ACC112 (cell line): ENCODE results near the gene IFIT2.
A peak's percentile ranks its signal among the peaks of the same experiment; 100 is the strongest.
"Not testable (repeated sequence)": the region's sequence is repeated elsewhere in the genome, so short reads cannot be mapped to it uniquely, and the experiment has no call there.

Experiments
- H2AFZ ChIP-seq: fragments of 200-600 bp; sonication (generic); one replicate; pipeline ENCODE4 v1.6.0; 2017; ENCODE audit warnings: antibody characterized with exemption, low read length; ENCODE audit not compliant: unreplicated experiment
- H3K27ac ChIP-seq: fragments of 200-600 bp; sonication (generic); 2 replicates; pipeline ENCODE4 v1.5.1; 2014; ENCODE audit warnings: low read depth, mild to moderate bottlenecking, antibody characterized with exemption, low read length, moderate library complexity
- H3K27me3 ChIP-seq: fragments of 200-600 bp; sonication (generic); 2 replicates; pipeline ENCODE4 v1.6.1; 2014; ENCODE audit warnings: mild to moderate bottlenecking, antibody characterized with exemption, low read length, moderate library complexity, mixed read lengths; ENCODE audit not compliant: insufficient read depth
- H3K36me3 ChIP-seq: fragments of 200-600 bp; sonication (generic); 2 replicates; pipeline ENCODE4 v1.6.1; 2016; ENCODE audit warnings: mild to moderate bottlenecking, antibody characterized with exemption, low read length, moderate library complexity, mixed read lengths; ENCODE audit not compliant: insufficient read depth
- H3K4me1 ChIP-seq: fragments of 200-600 bp; sonication (generic); one replicate; pipeline ENCODE4 v1.6.1; 2016; ENCODE audit warnings: low read length, mixed read lengths; ENCODE audit not compliant: insufficient read depth, unreplicated experiment, control insufficient read depth
- H3K4me3 ChIP-seq: fragments of 200-600 bp; sonication (generic); 2 replicates; pipeline ENCODE4 v1.5.1; 2014; ENCODE audit warnings: mild to moderate bottlenecking, low read depth, low read length
- H3K79me2 ChIP-seq: fragments of 200-600 bp; sonication (generic); one replicate; pipeline ENCODE4 v1.6.0; 2016; ENCODE audit warnings: low read length; ENCODE audit not compliant: control insufficient read depth, unreplicated experiment, insufficient read depth

IFIT2 gene

DNA sequence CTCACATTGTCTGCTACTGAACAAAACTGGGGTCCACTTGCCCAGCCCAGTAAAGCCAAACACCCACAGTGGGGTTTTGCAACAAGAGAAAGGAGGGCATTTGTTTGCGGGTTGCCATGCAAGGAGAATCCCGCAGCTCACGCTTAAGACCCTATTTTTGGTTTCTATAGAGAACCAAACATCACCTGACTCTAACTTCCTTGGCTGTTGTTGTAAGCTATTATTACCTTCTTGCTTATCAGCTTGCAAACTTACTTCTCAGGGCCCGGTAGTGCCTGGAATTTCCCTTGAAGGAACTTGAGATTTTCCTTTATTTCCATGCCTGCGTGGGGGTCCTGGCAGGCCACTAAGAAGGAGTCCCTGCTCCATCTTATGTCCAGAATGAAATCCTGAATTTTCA lies 46.6 kb downstream of the IFIT2 start:
- Histone ChIP-seq H3K27ac (no peak overlapping the region), H3K27me3 (no peaks in the 10 kb centered on the region), H3K4me1 (peaks cover 53% of the 10 kb centered on the region), H3K36me3 (no peaks in the 10 kb centered on the region), H2AFZ (no peak overlapping the region), H3K4me3 (no peak overlapping the region), H3K79me2 (no peaks in the 10 kb centered on the region)

DNA sequence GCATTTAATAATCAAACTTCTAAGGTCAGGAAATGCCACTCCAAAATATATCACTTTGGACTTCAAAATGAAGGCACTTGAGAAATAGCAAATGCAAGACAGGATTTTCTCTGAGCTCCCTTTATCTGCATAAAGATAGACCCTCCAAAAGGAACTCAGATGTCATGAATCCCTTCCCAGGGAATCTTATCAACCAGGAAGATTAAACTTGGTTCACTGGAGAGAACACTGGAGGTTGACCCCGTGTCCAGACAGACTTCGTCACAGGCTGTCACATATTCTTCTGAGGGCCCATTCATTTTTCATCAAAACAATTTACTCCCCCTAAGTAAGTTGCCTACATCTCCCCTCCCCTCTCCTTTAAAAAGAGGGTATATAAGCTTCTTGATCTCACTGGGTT lies 47.1 kb downstream of the IFIT2 start:
- no peak overlapping the region for H2AFZ ChIP-seq
- no peak overlapping the region for H3K4me3 ChIP-seq
- H3K27ac ChIP-seq: no peak overlapping the region
- no peaks in the 10 kb centered on the region for H3K36me3 ChIP-seq
- peaks cover 53% of the 10 kb centered on the region for H3K4me1 ChIP-seq
- no peaks in the 10 kb centered on the region for H3K79me2 ChIP-seq
- H3K27me3 ChIP-seq: no peaks in the 10 kb centered on the region

GRCh38 chr10:89350631-89351315 lies 48.9 kb downstream of the IFIT2 start:
- peak overlapping the region; percentile 56 for H3K4me3 ChIP-seq
- H3K4me1 ChIP-seq: peaks cover 59% of the 10 kb centered on the region
- not testable (repeated sequence) for H3K36me3 ChIP-seq, H3K79me2 ChIP-seq, H3K27me3 ChIP-seq
- peak overlapping the region; percentile 98 for H3K27ac ChIP-seq
- H2AFZ ChIP-seq: peak overlapping the region; percentile 11

- H3K4me1 ChIP-seq: peaks cover 59% of the 10 kb centered on the region
- peak overlapping the region; percentile 56 for H3K4me3 ChIP-seq
- no peaks in the 10 kb centered on the region for H3K36me3 ChIP-seq
- H3K27ac ChIP-seq: peak overlapping the region; percentile 98
- H3K27me3 ChIP-seq: no peaks in the 10 kb centered on the region
- H2AFZ ChIP-seq: peak overlapping the region; percentile 11
- H3K79me2 ChIP-seq: no peaks in the 10 kb centered on the region
These were observed 49.5 kb downstream of the IFIT2 start for GRCh38 chr10:89351412-89351779.

DNA sequence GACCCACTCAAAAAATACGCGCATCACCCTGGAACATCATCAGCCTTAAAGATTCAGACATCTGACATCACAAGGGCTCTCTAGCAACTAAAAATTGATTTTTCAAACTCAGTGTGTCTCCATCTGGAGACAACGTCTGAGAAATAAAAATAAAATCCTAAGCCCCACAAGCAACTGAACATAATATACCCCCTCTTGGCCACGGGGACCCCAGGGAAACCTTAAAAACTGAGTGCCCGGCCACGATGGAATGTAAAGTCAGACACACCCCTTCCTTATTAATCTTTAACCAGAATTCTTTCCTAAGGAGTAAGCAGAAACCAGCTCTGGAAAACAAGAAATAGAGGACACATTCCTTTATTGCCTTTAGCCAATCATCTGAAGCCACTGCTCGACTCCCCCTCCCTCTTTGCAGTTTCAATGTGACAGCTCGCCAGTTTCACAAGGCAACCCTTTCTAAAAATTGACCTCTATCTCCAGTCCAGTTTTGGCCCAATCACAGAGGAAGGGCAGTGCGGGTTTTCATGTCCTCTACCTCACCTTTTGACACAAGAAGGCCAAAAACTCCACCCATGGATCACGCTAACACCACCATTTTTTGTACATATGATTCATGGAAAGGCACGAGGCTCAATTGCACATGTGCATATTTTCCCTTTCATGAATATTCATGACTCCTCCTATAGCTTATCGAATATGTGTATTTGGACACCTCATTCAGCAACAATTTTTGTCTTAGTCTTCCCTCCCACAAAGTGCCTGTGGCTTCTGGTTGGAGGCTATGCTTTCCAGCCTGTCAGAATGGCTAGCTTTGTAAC lies 50.1 kb downstream of the IFIT2 start:
- Histone ChIP-seq H2AFZ (peak overlapping the region; percentile 11), H3K4me3 (peak overlapping the region; percentile 56), H3K79me2 (no peaks in the 10 kb centered on the region), H3K36me3 (no peaks in the 10 kb centered on the region), H3K27me3 (no peaks in the 10 kb centered on the region), H3K27ac (peak overlapping the region; percentile 98), H3K4me1 (peaks cover 56% of the 10 kb centered on the region)

DNA sequence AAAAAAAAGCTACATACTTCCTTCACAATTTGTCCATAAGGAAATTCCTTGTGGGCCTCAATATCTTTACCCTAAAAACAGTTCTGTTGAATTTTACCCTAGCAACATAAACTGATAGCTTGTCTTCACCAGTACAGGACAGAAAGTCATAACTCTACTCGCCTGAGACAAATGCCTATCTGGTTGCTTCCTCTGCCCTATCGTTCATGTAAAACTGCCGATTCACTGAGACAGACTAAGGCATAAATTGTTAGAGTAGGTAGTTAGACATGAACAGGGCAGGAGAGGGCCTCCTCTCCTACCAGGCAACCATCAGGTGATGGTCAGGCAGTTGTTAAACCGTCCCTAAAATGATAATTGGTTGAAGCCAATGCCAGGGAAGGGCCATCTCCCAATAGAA lies 51.0 kb downstream of the IFIT2 start:
- Histone ChIP-seq H3K4me1 (peaks cover 53% of the 10 kb centered on the region), H3K27me3 (no peaks in the 10 kb centered on the region), H3K36me3 (no peaks in the 10 kb centered on the region), H2AFZ (peak overlapping the region; percentile 21), H3K27ac (peak overlapping the region; percentile 98), H3K79me2 (no peaks in the 10 kb centered on the region), H3K4me3 (no peak overlapping the region)

GRCh38 chr10:89355394-89355931 lies 53.6 kb downstream of the IFIT2 start:
- Histone ChIP-seq H3K36me3 (no peaks in the 10 kb centered on the region), H3K4me1 (peaks cover 45% of the 10 kb centered on the region), H3K27me3 (no peaks in the 10 kb centered on the region), H3K79me2 (no peaks in the 10 kb centered on the region), H2AFZ (no peak overlapping the region), H3K27ac (peak overlapping the region; percentile 45), H3K4me3 (no peak overlapping the region)

- Histone ChIP-seq H3K79me2 (no peaks in the 10 kb centered on the region), H3K36me3 (no peaks in the 10 kb centered on the region), H2AFZ (no peak overlapping the region), H3K4me3 (no peak overlapping the region), H3K27ac (no peak overlapping the region), H3K4me1 (peaks cover 31% of the 10 kb centered on the region), H3K27me3 (no peaks in the 10 kb centered on the region)
These were observed 55.2 kb downstream of the IFIT2 start for GRCh38 chr10:89357096-89357495.

- Histone ChIP-seq H3K4me1 (peaks cover 25% of the 10 kb centered on the region), H3K27ac (no peak overlapping the region), H3K4me3 (no peak overlapping the region), H3K36me3 (no peaks in the 10 kb centered on the region), H2AFZ (no peak overlapping the region), H3K79me2 (no peaks in the 10 kb centered on the region), H3K27me3 (no peaks in the 10 kb centered on the region)
These were observed 56.1 kb downstream of the IFIT2 start for GRCh38 chr10:89357975-89358374.
